ENCODE data around the gene KRTAP4-12. TPM values are rescaled to one million over a fixed set of nuclear protein-coding genes. Genes with fewer than 3 reads are reported as not detected.

Gene KRTAP4-12
- total and polyA plus RNA-seq, 2 of the 13 experiments (the other 11 are each of a cell fraction or from before 2014, with no cell fraction given) = not detected

DNA sequence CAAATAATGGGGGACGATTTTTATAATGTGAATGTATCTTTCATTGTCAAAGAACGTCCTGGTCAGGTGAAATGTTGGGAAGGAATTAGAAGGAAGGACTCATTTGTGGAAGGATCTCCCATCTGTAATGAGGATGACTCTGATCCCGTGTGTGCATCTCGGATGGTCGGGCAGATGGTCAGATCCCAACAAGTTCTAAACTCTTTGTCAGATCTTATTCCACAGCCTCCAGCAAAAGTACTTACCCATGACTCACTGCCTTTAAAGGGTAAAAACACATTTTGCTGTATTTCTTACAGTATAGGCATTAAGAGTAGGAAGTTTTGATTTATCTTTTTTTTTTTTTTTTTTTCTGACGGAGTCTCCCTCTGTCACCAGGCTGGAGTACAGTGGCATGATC, 25.5 kb downstream of the KRTAP4-12 start:
- POLR2A ChIA-PET = no interaction called here

DNA sequence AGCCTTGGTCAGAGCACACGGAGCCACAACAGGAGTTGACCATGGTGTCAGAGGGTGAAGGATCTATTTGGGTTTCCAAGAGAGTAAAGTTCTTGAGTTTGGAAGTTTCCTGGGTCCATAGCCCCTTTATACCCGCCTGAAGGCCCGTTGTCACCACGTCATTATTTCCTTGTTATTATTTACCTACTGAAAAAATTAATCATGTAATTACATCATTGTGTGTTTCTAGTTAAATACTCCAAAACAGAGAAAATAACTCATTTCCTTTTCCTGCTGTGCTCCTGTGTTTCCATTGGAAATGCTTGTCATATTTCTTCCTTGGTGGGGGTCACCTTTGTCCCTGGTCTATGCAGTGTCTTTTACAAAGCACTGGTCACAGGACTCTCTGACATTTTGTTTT, 25.9 kb downstream of the KRTAP4-12 start, which contains the start of gene KRTAP4-8:
KRTAP4-8 (minus strand) TSS at position 101 of the 400 bp plus-strand sequence; CDS start at position 43, 58 bp downstream.
- no peak within 1 kb of the TSS for H3K9ac ChIP-seq (ENCODE audit: insufficient read depth, low read depth, low read length)
- H3K36me3 ChIP-seq (replicated peaks in 1 of 2; ENCODE audit: control insufficient read depth in 1 of 2, insufficient read depth in 2 of 2, low read length in 2 of 2) = no peaks in the 10 kb centered on the region
- H3K4me1 ChIP-seq (ENCODE audit: insufficient read depth, low read length) = no peaks in the 10 kb centered on the region
- no TSS peak for BruUV-seq (replicated peaks)
- no peak for TF ChIP-seq EEA1 (CRISPR knock-in tag; IDR thresholded peaks at IDR 0.05; ENCODE audit: borderline replicate concordance)
- TF ChIP-seq, protein P1, sequence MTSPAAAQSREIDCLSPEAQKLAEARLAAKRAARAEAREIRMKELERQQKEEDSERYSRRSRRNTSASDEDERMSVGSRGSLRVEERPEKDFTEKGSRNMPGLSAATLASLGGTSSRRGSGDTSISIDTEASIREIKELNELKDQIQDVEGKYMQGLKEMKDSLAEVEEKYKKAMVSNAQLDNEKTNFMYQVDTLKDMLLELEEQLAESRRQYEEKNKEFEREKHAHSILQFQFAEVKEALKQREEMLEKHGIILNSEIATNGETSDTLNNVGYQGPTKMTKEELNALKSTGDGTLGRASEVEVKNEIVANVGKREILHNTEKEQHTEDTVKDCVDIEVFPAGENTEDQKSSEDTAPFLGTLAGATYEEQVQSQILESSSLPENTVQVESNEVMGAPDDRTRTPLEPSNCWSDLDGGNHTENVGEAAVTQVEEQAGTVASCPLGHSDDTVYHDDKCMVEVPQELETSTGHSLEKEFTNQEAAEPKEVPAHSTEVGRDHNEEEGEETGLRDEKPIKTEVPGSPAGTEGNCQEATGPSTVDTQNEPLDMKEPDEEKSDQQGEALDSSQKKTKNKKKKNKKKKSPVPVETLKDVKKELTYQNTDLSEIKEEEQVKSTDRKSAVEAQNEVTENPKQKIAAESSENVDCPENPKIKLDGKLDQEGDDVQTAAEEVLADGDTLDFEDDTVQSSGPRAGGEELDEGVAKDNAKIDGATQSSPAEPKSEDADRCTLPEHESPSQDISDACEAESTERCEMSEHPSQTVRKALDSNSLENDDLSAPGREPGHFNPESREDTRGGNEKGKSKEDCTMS (CRISPR knock-in tag; conservative IDR thresholded peaks at IDR 0.05) = no peak
- TF ChIP-seq TGIF2 (CRISPR knock-in tag; IDR thresholded peaks at IDR 0.05) = no peak
- no peak for TF ChIP-seq ZNF329 (CRISPR knock-in tag; IDR thresholded peaks at IDR 0.05; ENCODE audit: low read depth)
- no peak for ATAC-seq
- H4K20me1 ChIP-seq (ENCODE audit: insufficient read depth, low read length) = no peaks in the 10 kb centered on the region
- intact Hi-C loops (cut with micrococcal nuclease; ENCODE audit: unreplicated experiment) = no loop called here
- POLR2A ChIA-PET = no interaction called here
- in situ Hi-C loops (cut with HindIII; ENCODE audit: extremely low pct_ligation_motif_present, low pct_unique_long_range_greater_than_20kb) = no loop called here
- no peak within 1 kb of the TSS for H3K4me3 ChIP-seq (replicated peaks in 1 of 3; ENCODE audit: insufficient read depth in 1 of 3, low read depth in 2 of 3, low read length in 3 of 3)
- no peak within 1 kb of the TSS for H2AFZ ChIP-seq (ENCODE audit: low read length)
- 6% methylated on average over 4 of the region's 4 CpGs for WGBS (ENCODE audit: low lambda C conversion rate)
- no peaks in the 10 kb centered on the region for H3K9me3 ChIP-seq (ENCODE audit: low read length)
- H3K27me3 ChIP-seq (ENCODE audit: control insufficient read depth in 1 of 2, insufficient read depth in 2 of 2, low read length in 2 of 2) = peaks cover 0 to 11% of the 10 kb centered on the region in 2 experiments; a peak in 2 of 5 replicates
- no peak for FAIRE-seq
- H3K27ac ChIP-seq (ENCODE audit: extremely low read length, insufficient read depth, low read length) = no peak within 1 kb of the TSS
- DNase-seq (ENCODE audit: low spot score) = no peak
- H3K4me2 ChIP-seq (ENCODE audit: low read depth, low read length) = no peak within 1 kb of the TSS
- CTCF ChIA-PET (ENCODE audit: low intra/inter-chr PET ratio, low total read pairs) = no interaction called here
- no peaks in the 10 kb centered on the region for H3K79me2 ChIP-seq (ENCODE audit: insufficient read depth, low read length)

More for the DNA sequence above, 25.5 kb downstream of the KRTAP4-12 start:
- Histone ChIP-seq H3K9me3 (ENCODE audit: low read length) (no peaks in the 10 kb centered on the region), H3K4me3 (replicated peaks in 1 of 3; ENCODE audit: insufficient read depth in 1 of 3, low read depth in 2 of 3, low read length in 3 of 3) (no peak overlapping the region), H4K20me1 (ENCODE audit: insufficient read depth, low read length) (no peaks in the 10 kb centered on the region), H2AFZ (ENCODE audit: low read length) (no peak overlapping the region), H3K4me1 (ENCODE audit: insufficient read depth, low read length) (no peaks in the 10 kb centered on the region), H3K4me2 (ENCODE audit: low read depth, low read length) (no peak overlapping the region), H3K27ac (ENCODE audit: extremely low read length, insufficient read depth, low read length) (no peak overlapping the region), H3K9ac (ENCODE audit: insufficient read depth, low read depth, low read length) (no peak overlapping the region), H3K79me2 (ENCODE audit: insufficient read depth, low read length) (no peaks in the 10 kb centered on the region), H3K27me3 (ENCODE audit: control insufficient read depth in 1 of 2, insufficient read depth in 2 of 2, low read length in 2 of 2) (peaks cover 0 to 11% of the 10 kb centered on the region in 2 experiments; a peak in 2 of 5 replicates), H3K36me3 (replicated peaks in 1 of 2; ENCODE audit: control insufficient read depth in 1 of 2, insufficient read depth in 2 of 2, low read length in 2 of 2) (no peaks in the 10 kb centered on the region)
- FAIRE-seq (no peak), ATAC-seq (no peak), DNase-seq (ENCODE audit: low spot score) (no peak)
- WGBS (ENCODE audit: low lambda C conversion rate) = 23% methylated on average over 6 of the region's 6 CpGs
- in situ Hi-C loops (cut with HindIII; ENCODE audit: extremely low pct_ligation_motif_present, low pct_unique_long_range_greater_than_20kb) = no loop called here
- TF ChIP-seq ZNF614 (CRISPR knock-in tag; IDR thresholded peaks at IDR 0.05; ENCODE audit: borderline replicate concordance) = no peak
- TF ChIP-seq TSC22D2 (CRISPR knock-in tag; IDR thresholded peaks at IDR 0.05; ENCODE audit: borderline replicate concordance) = no peak
- no peak for TF ChIP-seq YEATS4 (CRISPR knock-in tag; IDR thresholded peaks at IDR 0.05; ENCODE audit: borderline replicate concordance)
- no peak for TF ChIP-seq PRMT3 (CRISPR knock-in tag; IDR thresholded peaks at IDR 0.05; ENCODE audit: borderline replicate concordance, low read depth)
- no peak for TF ChIP-seq ZMYM4 (CRISPR knock-in tag; IDR thresholded peaks at IDR 0.05)
- no peak for TF ChIP-seq EEA1 (CRISPR knock-in tag; IDR thresholded peaks at IDR 0.05; ENCODE audit: borderline replicate concordance)
- TF ChIP-seq SAFB2 (CRISPR knock-in tag; IDR thresholded peaks at IDR 0.05; ENCODE audit: borderline replicate concordance, low read depth) = no peak
- TF ChIP-seq KMT2B (CRISPR knock-in tag; IDR thresholded peaks at IDR 0.05) = no peak
- TF ChIP-seq REXO4 (CRISPR knock-in tag; IDR thresholded peaks at IDR 0.05; ENCODE audit: borderline replicate concordance) = no peak
- no peak for TF ChIP-seq PPARG (CRISPR knock-in tag; conservative IDR thresholded peaks at IDR 0.05)
- no peak for TF ChIP-seq ZFY (CRISPR knock-in tag; IDR thresholded peaks at IDR 0.05)
- TF ChIP-seq ZNF232 (CRISPR knock-in tag; IDR thresholded peaks at IDR 0.05; ENCODE audit: borderline replicate concordance) = no peak
- no peak for TF ChIP-seq CEBPG (CRISPR knock-in tag; IDR thresholded peaks at IDR 0.05)
- TF ChIP-seq ARHGAP35 (CRISPR knock-in tag; IDR thresholded peaks at IDR 0.05; ENCODE audit: borderline replicate concordance) = no peak
- no peak for TF ChIP-seq MAFG (CRISPR knock-in tag; IDR thresholded peaks at IDR 0.05)
- TF ChIP-seq ZNF160 (CRISPR knock-in tag; IDR thresholded peaks at IDR 0.05) = no peak
- no peak for TF ChIP-seq CENPX (CRISPR knock-in tag; IDR thresholded peaks at IDR 0.05)
- no peak for TF ChIP-seq RARG (CRISPR knock-in tag; IDR thresholded peaks at IDR 0.05; ENCODE audit: low read depth)
- intact Hi-C loops (cut with micrococcal nuclease; ENCODE audit: unreplicated experiment) = no loop called here
- CTCF ChIA-PET (ENCODE audit: low intra/inter-chr PET ratio, low total read pairs) = no interaction called here
- no TSS peak for BruUV-seq (replicated peaks)
